ENCODE measurements around the gene A2M.

A2M gene

GRCh38 chr12:9098115-9098452, 17.6 kb downstream of the A2M start:
- no peak for DNase-seq

DNA sequence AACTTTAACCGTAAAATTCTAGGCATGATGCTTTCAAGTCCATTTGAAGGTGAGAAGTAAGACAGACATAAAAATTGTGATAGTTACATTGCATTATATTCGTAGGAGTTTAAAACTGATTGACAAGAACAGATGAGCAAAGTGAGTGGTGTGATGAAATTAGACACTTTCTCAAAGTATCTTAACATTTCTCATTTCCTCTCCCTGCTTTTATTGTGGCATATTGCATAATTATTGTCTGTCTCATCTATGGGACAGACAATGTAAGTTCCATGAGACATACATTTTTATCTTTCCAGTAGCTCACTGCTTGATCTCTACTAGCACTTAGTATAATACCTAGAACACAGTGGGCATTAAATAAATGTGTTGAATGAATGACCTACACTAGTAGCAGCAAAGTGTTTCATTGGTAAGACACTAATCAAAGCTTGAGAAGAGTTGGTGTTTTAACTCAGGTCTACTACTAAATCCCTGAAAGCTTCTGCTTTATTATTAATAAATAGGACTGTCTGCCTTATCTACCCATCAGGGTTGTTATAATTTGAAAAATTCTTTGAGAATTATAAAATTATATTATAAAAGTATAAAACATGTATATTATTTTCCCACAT, 19.0 kb downstream of the A2M start:
- DNase-seq, result no peak

GRCh38 chr12:9095322-9095721, 20.4 kb downstream of the A2M start:
- no peak for DNase-seq

DNA sequence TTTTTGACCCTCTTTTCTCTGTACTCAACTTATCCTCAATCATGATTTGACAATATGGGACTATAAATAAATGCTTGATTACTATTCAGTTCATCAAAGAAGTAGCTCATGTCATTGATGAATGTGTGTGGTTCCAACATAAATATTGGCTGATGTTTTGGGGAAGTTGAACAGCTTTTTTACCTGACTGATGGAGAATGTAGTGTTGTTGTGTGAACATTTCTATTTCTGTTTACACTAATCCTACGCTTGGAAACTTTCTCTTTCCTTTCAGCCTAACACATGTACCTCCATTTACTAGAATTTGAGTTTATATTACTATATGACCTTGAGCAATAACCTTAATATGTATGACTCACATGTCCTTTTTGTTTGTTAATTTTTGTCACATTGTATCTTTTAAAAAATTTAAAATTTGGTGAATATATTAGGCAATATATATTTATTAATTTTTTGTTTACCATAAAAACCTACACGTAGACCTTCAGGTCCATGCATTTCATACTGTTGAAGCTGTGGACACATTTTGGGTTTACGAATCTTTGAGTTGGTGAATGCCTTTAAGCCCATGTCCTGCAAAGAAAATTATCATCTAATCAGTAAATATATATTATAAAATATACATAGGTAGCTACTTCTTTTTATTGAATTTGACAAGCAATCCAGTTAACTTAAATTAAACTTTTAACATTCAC, 21.1 kb downstream of the A2M start:
- DNase-seq, result no peak

DNA sequence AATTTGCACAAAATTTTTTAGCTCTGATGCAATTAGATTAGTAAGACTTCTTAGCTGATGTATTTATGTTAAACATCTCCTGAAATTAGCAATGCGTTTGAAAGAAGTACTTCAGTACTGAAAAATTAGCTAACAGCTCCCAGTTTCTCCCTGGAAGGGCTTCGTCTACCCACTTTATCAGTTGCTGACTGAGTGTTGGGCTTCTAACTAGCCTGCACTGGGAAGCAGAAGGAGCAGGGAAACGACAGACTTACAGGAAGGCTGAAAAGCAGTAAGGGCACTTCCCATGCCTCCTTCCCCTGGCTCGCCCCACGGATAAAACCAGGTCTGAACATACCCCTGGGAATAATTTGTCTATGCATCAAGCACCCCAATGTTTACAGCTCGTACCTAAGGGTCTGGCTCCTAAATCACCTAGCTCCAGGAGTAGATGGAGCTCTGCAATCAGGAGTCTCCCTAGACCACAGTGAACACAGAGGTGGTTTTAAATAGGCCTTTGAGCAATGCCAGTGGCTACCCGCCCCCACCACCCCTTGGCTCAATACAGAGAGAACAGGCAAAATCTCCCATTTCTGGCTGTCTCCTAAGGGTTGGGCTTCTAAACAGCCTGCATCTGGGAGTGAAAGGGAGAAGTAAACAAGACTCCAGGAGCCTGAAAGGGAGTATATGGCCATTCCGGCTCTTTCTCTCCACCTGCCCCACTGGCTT, 23.7 kb downstream of the A2M start:
- DNase-seq, result no peak

- DNase-seq, result no peak
Measured at GRCh38 chr12:9090220-9090619, 25.5 kb downstream of the A2M start.

GRCh38 chr12:9087087-9087835, 28.5 kb downstream of the A2M start:
- DNase-seq, result no peak

DNA sequence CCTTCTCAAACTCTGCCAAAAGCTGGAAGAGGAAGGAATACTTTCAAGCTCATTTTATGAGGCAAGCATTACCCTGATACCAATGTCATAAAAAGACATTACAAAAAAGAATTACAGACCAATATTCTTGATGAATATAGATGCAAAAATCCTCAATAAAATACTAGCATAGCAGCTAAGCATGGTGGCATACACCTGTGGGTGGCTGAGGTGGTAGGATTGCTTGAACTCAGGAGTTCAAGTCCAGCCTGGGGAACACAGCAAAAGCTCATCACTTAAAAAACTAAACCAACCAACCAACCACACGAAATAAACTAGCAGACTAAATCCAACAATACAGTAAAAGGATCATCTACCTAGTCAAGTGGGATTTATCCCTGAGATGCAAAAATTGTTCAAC, 29.6 kb downstream of the A2M start:
- DNase-seq, result no peak

GRCh38 chr12:9084417-9084816, 31.3 kb downstream of the A2M start:
- no peak for DNase-seq

DNA sequence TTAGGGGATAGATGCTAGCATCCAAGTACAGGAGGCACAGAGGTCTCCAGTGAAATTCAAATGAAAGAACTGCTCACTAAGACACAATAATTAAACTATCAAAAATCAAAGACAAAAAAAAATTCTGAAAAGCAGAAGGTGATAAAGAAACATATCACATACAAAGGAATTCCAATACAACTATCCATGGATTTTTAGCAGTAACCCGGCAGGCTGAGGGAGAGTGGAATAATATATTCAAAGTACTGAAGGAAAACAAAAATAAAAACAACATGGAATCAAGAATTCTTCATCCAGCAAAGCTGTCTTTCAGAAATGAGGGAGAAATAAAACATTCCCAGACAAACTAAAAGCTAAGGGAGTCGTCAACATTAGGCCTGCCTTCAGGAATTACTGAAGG, 31.9 kb downstream of the A2M start:
- DNase-seq, result no peak

- DNase-seq, result no peak
Measured at GRCh38 chr12:9081667-9082427, 33.9 kb downstream of the A2M start.

DNA sequence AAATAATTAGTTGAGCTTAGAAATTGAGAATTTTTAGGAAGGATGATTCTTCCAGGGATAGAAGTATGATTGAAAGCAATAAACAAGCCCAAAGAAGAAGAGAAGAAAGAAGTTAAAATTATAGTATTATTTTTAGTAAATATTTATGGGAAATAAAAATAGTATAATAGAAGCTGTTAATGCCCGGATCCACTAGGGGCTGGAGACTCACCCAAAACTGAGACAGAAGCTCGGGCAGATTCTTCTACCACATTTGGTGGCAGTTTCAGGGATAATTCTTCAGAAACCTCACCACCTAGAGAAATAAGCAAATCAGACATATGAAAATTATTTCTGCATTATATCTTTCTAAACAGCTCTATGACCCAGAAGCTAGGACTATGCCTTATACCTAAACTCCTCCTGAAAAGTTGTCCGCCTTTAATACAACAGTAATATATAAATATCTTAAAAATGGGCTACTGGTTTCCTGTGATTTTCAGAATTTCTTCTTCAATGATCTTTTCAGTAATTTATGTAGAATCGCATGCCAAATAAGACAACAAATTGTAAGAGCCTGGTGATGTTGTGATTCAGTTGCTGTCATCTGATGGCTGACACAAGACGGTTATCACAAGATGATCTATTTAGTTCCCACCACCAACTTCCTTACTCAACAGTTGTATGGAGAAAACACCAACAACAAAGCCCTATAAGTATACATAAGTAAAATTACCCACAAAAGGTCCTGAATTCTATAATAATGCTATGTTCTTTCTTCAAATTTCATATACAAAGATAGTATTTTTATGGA, 35.6 kb downstream of the A2M start:
- no peak for DNase-seq

- no peak for DNase-seq
Measured at GRCh38 chr12:9079082-9079481, 36.6 kb downstream of the A2M start.

GRCh38 chr12:9077152-9078031, 38.3 kb downstream of the A2M start:
- DNase-seq, result no peak

DNA sequence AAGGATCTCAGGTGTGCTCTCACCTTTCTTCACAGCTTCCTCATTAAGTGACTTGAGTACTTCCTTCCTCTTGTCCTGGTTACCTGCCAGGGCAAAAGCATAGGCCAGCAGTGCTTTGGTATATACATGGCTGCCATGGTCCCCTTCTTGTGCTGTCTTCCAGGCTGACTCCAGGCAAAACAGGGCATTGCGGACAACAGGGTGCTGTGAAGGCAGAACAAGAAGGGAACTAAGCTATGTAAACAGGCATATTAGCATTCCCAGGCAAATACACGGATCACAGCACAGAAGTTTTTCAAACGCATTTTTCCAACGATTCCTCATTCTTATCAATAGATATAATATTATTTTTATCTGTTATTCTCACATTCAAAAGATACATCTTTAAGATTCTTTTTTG, 39.0 kb downstream of the A2M start:
- no peak for DNase-seq

DNA sequence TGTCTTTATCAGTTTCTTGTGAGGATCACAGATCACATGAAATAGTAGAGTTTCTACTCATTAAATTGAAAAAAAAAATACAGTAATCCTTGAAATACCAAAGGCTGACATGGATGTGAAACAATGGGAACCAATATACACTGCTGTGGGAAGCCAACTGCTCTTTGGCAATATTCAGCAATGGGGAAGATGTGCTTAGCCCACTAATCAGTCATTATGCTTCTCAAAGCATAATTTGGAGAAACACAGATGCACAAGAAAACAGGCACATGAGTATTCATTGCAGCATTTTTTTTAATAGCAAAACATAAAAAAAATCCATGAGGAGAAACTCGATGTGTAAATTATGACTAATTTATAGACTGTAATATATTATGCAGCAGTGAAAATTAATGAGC, 40.6 kb downstream of the A2M start:
- no peak for DNase-seq

DNA sequence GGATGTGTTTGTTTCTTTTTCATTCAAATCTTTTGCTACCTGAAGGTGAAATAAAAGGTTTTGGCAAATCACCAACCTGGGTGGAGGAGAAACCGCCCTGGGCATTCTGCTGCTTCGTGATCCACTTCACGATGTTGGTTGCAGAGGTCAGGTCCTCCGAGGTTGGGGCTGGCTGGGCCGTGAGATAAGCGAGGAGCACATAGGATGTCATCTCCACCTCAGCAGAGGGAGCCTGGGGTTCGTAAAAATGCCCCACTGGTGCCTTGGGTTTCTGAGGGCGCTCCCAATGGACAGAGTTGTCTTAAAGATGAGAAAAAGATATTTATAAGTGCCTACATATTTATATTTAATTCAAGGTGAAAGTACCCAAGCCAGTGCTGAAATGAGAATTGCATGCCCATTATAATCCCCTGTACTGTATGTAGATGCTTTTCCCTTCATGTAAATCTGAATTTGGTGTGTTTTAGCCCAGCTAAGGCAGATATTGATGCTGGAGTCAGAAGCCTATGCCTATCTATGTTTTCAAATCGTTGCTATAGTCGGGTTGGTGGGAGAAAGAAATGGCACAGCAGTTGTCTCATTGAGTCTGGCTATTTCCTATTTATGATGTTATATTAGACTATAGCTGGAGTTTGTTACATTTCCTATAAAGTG, 41.1 kb downstream of the A2M start:
- no peak for DNase-seq

DNA sequence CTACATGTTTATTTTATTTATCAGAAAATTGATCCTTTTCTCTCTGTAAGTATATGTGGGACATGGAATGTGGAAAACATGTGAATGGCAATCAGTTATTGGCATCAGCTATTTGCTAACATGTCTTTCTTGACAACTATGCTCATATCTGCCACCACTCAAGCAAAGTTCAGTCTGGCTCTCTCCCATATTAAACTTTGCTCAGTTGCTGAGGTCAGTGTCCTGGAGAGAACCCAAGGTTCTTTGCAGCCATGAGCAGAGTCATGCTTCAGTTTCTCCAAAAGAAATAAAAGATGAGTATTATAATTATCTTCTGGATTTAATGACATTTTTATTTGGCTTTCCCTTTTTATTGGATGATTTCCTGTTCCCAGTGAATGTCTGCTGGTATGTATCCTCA, 42.6 kb downstream of the A2M start:
- DNase-seq, result no peak

GRCh38 chr12:9072481-9073038, 43.2 kb downstream of the A2M start:
- DNase-seq, result no peak

DNA sequence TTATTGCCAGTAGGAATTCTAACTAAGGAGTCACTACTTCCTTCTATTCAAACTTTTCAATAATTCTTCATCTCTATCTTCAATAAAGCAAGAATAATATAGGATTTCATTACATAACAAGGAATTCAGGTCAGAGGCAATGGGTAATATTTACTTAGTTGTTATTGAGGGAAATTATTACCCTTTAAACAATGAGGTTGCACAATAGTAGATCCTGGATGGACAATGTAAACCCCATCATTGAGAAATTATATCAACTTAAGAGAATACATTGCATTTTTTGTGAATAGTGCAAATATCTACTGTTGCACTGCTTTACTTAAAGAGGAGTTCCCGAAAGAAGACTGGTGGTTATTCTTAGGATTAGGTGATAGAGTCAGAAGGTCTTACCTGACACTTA, 43.8 kb downstream of the A2M start:
- no peak for DNase-seq

All from NCI-H1092 treated with DMSO at 0.1 percent for 48 hours (cell line).